HEK293 (cell line): ENCODE measurements around the gene IL11RA.

ENCODE experiments used
- GLIS2 ChIP-seq: fragments of 450-650 bp; formaldehyde crosslinking; IDR thresholded peaks from 2 replicates; pipeline ENCODE4 v1.5.1; 2016; ENCODE audit warnings: missing biosample characterization, missing genetic modification characterization
- IKZF3 ChIP-seq: fragments of 450-650 bp; IDR thresholded peaks from 2 replicates; pipeline ENCODE4 v1.5.0; 2018; ENCODE audit warnings: missing biosample characterization, mild to moderate bottlenecking, missing genetic modification characterization, moderate library complexity
- KLF8 ChIP-seq: fragments of 450-650 bp; formaldehyde crosslinking; IDR thresholded peaks from 2 replicates; pipeline ENCODE4 v1.5.1; 2016; ENCODE audit warnings: missing biosample characterization, missing genetic modification characterization
- MZF1 ChIP-seq: fragments of 450-650 bp; formaldehyde crosslinking; IDR thresholded peaks from 2 replicates; pipeline ENCODE4 v1.5.1; 2017; ENCODE audit warnings: missing biosample characterization, missing genetic modification characterization, borderline replicate concordance
- OSR2 ChIP-seq: fragments of 450-650 bp; formaldehyde crosslinking; IDR thresholded peaks from 2 replicates; pipeline ENCODE4 v1.5.1; 2016; ENCODE audit warnings: missing biosample characterization, missing genetic modification characterization
- RBAK ChIP-seq: fragments of 450-650 bp; formaldehyde crosslinking; IDR thresholded peaks from 2 replicates; pipeline ENCODE4 v1.5.1; 2016; ENCODE audit warnings: missing biosample characterization, missing genetic modification characterization
- TCF7L2 ChIP-seq: IDR thresholded peaks from 2 replicates; pipeline ENCODE4 v1.6.1; 2011; ENCODE audit warnings: low read depth, mild to moderate bottlenecking, inconsistent platforms, low read length, moderate library complexity, borderline replicate concordance
- ZBTB1 ChIP-seq: fragments of 450-650 bp; formaldehyde crosslinking; IDR thresholded peaks from 2 replicates; pipeline ENCODE4 v1.5.1; 2016; ENCODE audit warnings: missing biosample characterization, missing genetic modification characterization
- ZBTB20 ChIP-seq: fragments of 450-650 bp; formaldehyde crosslinking; IDR thresholded peaks from 2 replicates; pipeline ENCODE4 v1.5.1; 2016; ENCODE audit warnings: missing biosample characterization, missing genetic modification characterization
- ZIC2 ChIP-seq: fragments of 450-650 bp; formaldehyde crosslinking; IDR thresholded peaks from 2 replicates; pipeline ENCODE4 v1.5.1; 2016; ENCODE audit warnings: missing biosample characterization, missing genetic modification characterization
- ZNF10 ChIP-seq: fragments of 450-650 bp; formaldehyde crosslinking; IDR thresholded peaks from 2 replicates; pipeline ENCODE4 v1.5.1; 2017; ENCODE audit warnings: missing biosample characterization, missing genetic modification characterization
- ZNF121 ChIP-seq: fragments of 450-650 bp; formaldehyde crosslinking; IDR thresholded peaks from 2 replicates; pipeline ENCODE4 v1.5.1; 2016; ENCODE audit warnings: missing biosample characterization, missing genetic modification characterization
- ZNF133 ChIP-seq: fragments of 450-650 bp; formaldehyde crosslinking; IDR thresholded peaks from 2 replicates; pipeline ENCODE4 v1.5.1; 2016; ENCODE audit warnings: missing biosample characterization, missing genetic modification characterization
- ZNF169 ChIP-seq: fragments of 450-650 bp; formaldehyde crosslinking; IDR thresholded peaks from 2 replicates; pipeline ENCODE4 v1.5.1; 2016; ENCODE audit warnings: missing biosample characterization, missing genetic modification characterization
- ZNF214 ChIP-seq: fragments of 450-650 bp; formaldehyde crosslinking; IDR thresholded peaks from 2 replicates; pipeline ENCODE4 v1.5.1; 2017; ENCODE audit warnings: missing biosample characterization, mild to moderate bottlenecking, missing genetic modification characterization, borderline replicate concordance
- ZNF23 ChIP-seq: fragments of 450-650 bp; formaldehyde crosslinking; IDR thresholded peaks from 2 replicates; pipeline ENCODE4 v1.5.1; 2016; ENCODE audit warnings: missing biosample characterization, missing genetic modification characterization, borderline replicate concordance
- ZNF335 ChIP-seq: fragments of 450-650 bp; formaldehyde crosslinking; conservative IDR thresholded peaks from 2 replicates; pipeline ENCODE4 v1.5.1; 2016; ENCODE audit warnings: missing biosample characterization, missing genetic modification characterization
- ZNF341 ChIP-seq: fragments of 450-650 bp; formaldehyde crosslinking; IDR thresholded peaks from 2 replicates; pipeline ENCODE4; 2016; ENCODE audit warnings: low read depth, missing biosample characterization, missing genetic modification characterization
- ZNF350 ChIP-seq: fragments of 450-650 bp; formaldehyde crosslinking; IDR thresholded peaks from 2 replicates; pipeline ENCODE4 v1.5.0; 2017; ENCODE audit warnings: missing biosample characterization, mild to moderate bottlenecking, missing genetic modification characterization
- ZNF394 ChIP-seq: fragments of 450-650 bp; formaldehyde crosslinking; IDR thresholded peaks from 2 replicates; pipeline ENCODE4 v1.5.1; 2016; ENCODE audit warnings: missing biosample characterization, missing genetic modification characterization, mild to moderate bottlenecking, moderate library complexity, borderline replicate concordance
- ZNF426 ChIP-seq: fragments of 450-650 bp; formaldehyde crosslinking; IDR thresholded peaks from 2 replicates; pipeline ENCODE4 v1.5.1; 2017; ENCODE audit warnings: missing biosample characterization, missing genetic modification characterization, mild to moderate bottlenecking, inconsistent platforms, moderate library complexity
- ZNF514 ChIP-seq: fragments of 450-650 bp; formaldehyde crosslinking; IDR thresholded peaks from 2 replicates; pipeline ENCODE4 v1.5.1; 2016; ENCODE audit warnings: missing biosample characterization, missing genetic modification characterization
- ZNF530 ChIP-seq: fragments of 450-650 bp; formaldehyde crosslinking; IDR thresholded peaks from 2 replicates; pipeline ENCODE4 v1.5.1; 2016; ENCODE audit warnings: low read depth, missing biosample characterization, missing genetic modification characterization
- ZNF560 ChIP-seq: fragments of 450-650 bp; formaldehyde crosslinking; IDR thresholded peaks from 2 replicates; pipeline ENCODE4 v1.5.1; 2017; ENCODE audit warnings: missing biosample characterization, missing genetic modification characterization, borderline replicate concordance
- ZNF596 ChIP-seq: fragments of 450-650 bp; IDR thresholded peaks from 2 replicates; pipeline ENCODE4 v1.5.0; 2018; ENCODE audit warnings: missing biosample characterization, mild to moderate bottlenecking, missing genetic modification characterization, moderate library complexity
- ZNF785 ChIP-seq: fragments of 450-650 bp; formaldehyde crosslinking; IDR thresholded peaks from 2 replicates; pipeline ENCODE4 v1.5.1; 2016; ENCODE audit warnings: missing biosample characterization, missing genetic modification characterization
- ZXDB ChIP-seq: fragments of 450-650 bp; formaldehyde crosslinking; IDR thresholded peaks from 2 replicates; pipeline ENCODE4 v1.5.1; 2016; ENCODE audit warnings: missing biosample characterization, missing genetic modification characterization
- TF ChIP-seq, protein P1 (sequence below): fragments of 450-650 bp; formaldehyde crosslinking; IDR thresholded peaks from 2 replicates; pipeline ENCODE4 v1.5.1; 2016; ENCODE audit warnings: missing biosample characterization, missing genetic modification characterization
- TF ChIP-seq, protein P2 (sequence below): fragments of 450-650 bp; formaldehyde crosslinking; IDR thresholded peaks from 2 replicates; pipeline ENCODE4 v1.5.1; 2016; ENCODE audit warnings: missing biosample characterization, missing genetic modification characterization
- TF ChIP-seq, protein P3 (sequence below): fragments of 450-650 bp; formaldehyde crosslinking; optimal IDR thresholded peaks from 2 replicates; pipeline ENCODE3; 2016; ENCODE audit warnings: missing biosample characterization, mild to moderate bottlenecking, missing genetic modification characterization
- TF ChIP-seq, protein P4 (sequence below): fragments of 450-650 bp; formaldehyde crosslinking; IDR thresholded peaks from 2 replicates; pipeline ENCODE4 v1.5.1; 2016; ENCODE audit warnings: missing biosample characterization, missing genetic modification characterization

The IL11RA gene

DNA sequence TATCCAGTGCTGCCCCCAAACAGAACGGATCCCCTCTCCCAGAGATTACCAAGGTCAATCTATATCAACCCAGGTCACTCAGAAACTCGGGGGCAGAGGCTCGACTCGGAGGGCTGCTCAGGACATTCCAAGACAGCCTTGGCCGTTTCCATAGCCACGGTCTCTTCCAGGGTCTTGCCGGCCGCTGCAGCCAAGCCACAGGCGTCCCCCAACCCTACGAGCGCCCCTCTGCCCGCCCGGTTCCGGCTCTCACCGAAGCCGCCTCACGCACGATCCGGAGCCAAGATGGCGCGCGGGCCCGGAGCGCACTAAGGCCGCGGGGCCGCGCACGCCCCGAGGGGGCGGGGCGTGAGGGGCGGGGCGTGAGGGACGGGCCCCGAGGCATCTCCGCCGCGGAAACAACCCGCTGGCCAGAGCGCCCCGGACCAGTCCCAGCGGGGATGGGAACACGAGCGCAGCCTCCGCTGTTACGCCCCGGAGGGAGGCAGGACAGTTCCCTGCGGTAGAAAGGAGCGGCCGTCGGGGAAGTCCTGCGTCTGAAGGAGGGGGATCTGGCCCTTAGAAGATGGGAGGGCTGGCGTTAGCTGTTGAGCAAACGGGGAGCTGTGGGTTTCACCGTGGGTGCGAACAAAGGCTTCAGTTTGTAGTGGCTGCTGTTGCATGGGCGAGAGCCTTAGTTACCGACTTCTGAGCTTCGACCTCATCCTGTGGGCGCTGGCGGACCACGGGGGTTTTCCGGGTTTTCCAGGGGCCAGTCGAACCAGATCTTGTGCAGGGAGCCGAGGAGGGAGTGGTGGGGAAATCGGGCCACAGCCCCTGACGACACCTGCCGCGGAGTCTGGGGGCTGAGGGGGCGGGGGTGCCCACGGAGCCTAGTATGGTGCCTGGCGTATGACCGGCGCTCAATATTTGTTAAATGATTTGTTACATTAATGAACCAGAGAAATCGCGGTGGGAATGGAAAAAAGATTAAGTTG is 39.9 kb upstream of the IL11RA start, which contains the start of gene RPP25L (continued):
- TF ChIP-seq, protein P1, sequence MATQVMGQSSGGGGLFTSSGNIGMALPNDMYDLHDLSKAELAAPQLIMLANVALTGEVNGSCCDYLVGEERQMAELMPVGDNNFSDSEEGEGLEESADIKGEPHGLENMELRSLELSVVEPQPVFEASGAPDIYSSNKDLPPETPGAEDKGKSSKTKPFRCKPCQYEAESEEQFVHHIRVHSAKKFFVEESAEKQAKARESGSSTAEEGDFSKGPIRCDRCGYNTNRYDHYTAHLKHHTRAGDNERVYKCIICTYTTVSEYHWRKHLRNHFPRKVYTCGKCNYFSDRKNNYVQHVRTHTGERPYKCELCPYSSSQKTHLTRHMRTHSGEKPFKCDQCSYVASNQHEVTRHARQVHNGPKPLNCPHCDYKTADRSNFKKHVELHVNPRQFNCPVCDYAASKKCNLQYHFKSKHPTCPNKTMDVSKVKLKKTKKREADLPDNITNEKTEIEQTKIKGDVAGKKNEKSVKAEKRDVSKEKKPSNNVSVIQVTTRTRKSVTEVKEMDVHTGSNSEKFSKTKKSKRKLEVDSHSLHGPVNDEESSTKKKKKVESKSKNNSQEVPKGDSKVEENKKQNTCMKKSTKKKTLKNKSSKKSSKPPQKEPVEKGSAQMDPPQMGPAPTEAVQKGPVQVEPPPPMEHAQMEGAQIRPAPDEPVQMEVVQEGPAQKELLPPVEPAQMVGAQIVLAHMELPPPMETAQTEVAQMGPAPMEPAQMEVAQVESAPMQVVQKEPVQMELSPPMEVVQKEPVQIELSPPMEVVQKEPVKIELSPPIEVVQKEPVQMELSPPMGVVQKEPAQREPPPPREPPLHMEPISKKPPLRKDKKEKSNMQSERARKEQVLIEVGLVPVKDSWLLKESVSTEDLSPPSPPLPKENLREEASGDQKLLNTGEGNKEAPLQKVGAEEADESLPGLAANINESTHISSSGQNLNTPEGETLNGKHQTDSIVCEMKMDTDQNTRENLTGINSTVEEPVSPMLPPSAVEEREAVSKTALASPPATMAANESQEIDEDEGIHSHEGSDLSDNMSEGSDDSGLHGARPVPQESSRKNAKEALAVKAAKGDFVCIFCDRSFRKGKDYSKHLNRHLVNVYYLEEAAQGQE, result 0 out of 2 replicates have a peak, but pooled peaks have one; percentile 26
- TF ChIP-seq KLF8 (tag by site-specific recombination) (peak; percentile 48), ZNF350 (no peak), ZNF133 (no peak), ZXDB (tag by site-specific recombination) (peak; percentile 50), ZNF10 (tag by site-specific recombination) (no peak), ZNF426 (tag by site-specific recombination) (no peak), TCF7L2 (no peak), ZNF341 (tag by site-specific recombination) (peak; percentile 98), ZNF214 (tag by site-specific recombination) (no peak), ZNF785 (tag by site-specific recombination) (no peak), ZNF560 (tag by site-specific recombination) (no peak), ZNF121 (tag by site-specific recombination) (no peak), ZNF514 (no peak), ZNF23 (tag by site-specific recombination) (no peak), ZNF169 (tag by site-specific recombination) (no peak), ZNF394 (no peak), IKZF3 (tag by site-specific recombination) (no peak), ZNF596 (no peak), ZNF335 (tag by site-specific recombination) (peak; percentile 82), RBAK (tag by site-specific recombination) (no peak), OSR2 (tag by site-specific recombination) (no peak), ZIC2 (tag by site-specific recombination) (peak; percentile 81), ZBTB1 (tag by site-specific recombination) (no peak), GLIS2 (tag by site-specific recombination) (no peak; the same call in 1 of the 2 replicates), MZF1 (tag by site-specific recombination) (no peak), ZNF530 (tag by site-specific recombination) (no peak), ZBTB20 (tag by site-specific recombination) (peak; percentile 27; the same call in 1 of the 2 replicates)
- TF ChIP-seq, protein P2, sequence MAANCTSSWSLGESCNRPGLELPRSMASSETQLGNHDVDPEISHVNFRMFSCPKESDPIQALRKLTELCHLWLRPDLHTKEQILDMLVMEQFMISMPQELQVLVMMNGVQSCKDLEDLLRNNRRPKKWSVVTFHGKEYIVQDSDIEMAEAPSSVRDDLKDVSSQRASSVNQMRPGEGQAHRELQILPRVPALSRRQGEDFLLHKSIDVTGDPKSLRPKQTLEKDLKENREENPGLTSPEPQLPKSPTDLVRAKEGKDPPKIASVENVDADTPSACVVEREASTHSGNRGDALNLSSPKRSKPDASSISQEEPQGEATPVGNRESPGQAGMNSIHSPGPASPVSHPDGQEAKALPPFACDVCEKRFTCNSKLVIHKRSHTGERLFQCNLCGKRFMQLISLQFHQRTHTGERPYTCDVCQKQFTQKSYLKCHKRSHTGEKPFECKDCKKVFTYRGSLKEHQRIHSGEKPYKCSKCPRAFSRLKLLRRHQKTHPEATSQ, result no peak
- TF ChIP-seq, protein P3, sequence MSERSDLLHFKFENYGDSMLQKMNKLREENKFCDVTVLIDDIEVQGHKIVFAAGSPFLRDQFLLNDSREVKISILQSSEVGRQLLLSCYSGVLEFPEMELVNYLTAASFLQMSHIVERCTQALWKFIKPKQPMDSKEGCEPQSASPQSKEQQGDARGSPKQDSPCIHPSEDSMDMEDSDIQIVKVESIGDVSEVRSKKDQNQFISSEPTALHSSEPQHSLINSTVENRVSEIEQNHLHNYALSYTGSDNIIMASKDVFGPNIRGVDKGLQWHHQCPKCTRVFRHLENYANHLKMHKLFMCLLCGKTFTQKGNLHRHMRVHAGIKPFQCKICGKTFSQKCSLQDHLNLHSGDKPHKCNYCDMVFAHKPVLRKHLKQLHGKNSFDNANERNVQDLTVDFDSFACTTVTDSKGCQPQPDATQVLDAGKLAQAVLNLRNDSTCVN, result peak; percentile 60
- TF ChIP-seq, protein P4, sequence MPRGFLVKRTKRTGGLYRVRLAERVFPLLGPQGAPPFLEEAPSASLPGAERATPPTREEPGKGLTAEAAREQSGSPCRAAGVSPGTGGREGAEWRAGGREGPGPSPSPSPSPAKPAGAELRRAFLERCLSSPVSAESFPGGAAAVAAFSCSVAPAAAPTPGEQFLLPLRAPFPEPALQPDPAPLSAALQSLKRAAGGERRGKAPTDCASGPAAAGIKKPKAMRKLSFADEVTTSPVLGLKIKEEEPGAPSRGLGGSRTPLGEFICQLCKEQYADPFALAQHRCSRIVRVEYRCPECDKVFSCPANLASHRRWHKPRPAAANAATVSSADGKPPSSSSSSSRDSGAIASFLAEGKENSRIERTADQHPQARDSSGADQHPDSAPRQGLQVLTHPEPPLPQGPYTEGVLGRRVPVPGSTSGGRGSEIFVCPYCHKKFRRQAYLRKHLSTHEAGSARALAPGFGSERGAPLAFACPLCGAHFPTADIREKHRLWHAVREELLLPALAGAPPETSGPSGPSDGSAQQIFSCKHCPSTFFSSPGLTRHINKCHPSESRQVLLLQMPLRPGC, result no peak
